Measurements from ENCODE around the gene PCYOX1L.

GRCh38 chr5:149363936-149364335 lies 6.1 kb downstream of the PCYOX1L start:
- no peak for TF ChIP-seq CTCF (IDR thresholded peaks at IDR 0.05)
- TF ChIP-seq POLR2A (IDR thresholded peaks at IDR 0.05), result no peak
- TF ChIP-seq POLR2AphosphoS5 (IDR thresholded peaks at IDR 0.05), result no peak
